ENCODE measurements around the gene ARMC8.

Gene ARMC8

DNA sequence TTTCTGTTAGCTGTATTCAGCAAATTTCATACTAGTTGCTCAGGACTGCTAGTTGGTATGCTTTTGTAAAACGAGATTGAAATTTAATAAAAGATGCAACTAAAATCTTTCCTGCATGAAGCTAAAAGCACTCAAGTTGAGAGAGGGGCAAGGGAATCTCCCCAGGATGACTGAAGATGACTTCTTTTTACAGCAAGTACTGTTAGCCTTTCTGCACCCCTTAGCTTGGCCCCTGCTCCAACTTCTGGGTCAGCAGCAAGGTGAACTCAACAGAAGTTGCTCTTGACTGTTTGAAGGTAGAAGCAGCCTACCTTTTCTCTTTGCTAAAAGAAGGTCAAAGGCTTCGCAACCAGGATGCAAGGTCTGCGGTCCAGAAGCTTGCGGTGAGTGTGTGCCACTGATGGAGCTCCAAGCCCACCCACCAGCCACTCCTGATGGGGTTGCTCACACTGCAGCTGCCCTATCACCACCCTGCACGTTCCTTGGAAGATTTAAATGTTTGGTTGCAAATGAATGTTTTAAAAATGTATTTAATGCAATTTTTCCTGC lies 110.0 kb downstream of the ARMC8 start:
- FAIRE-seq (no peak), DNase-seq (ENCODE audit: insufficient read length, low spot score) (no peak)

DNA sequence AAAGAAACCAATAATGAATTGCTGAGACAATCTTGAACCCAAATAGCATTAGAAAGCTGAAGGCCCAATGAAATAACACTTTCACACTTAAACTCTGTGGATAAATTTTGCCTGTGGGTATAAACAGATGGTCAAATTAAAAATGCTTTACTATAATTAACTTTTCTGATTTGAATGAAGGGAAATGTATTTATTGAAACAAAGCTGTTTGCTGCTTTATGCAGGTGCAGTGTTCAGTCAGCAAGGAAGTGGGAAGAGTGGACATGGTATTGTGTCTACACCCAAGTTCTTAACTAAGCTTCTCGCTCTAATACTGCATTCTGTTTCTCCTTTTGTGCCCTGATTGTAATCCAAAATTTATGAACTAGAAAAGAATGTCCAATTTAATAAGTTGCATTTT lies 110.8 kb downstream of the ARMC8 start:
- no peak for FAIRE-seq
- no peak for DNase-seq (ENCODE audit: insufficient read length, low spot score)

GRCh38 chr3:138300647-138301046 lies 113.5 kb downstream of the ARMC8 start:
- FAIRE-seq (no peak), DNase-seq (ENCODE audit: insufficient read length, low spot score) (no peak)

GRCh38 chr3:138303474-138303873 lies 116.4 kb downstream of the ARMC8 start:
- FAIRE-seq = no peak
- no peak for DNase-seq (ENCODE audit: insufficient read length, low spot score)

- DNase-seq (ENCODE audit: insufficient read length, low spot score) = no peak
- FAIRE-seq = no peak
Measured at GRCh38 chr3:138307899-138308298, 120.8 kb downstream of the ARMC8 start.

DNA sequence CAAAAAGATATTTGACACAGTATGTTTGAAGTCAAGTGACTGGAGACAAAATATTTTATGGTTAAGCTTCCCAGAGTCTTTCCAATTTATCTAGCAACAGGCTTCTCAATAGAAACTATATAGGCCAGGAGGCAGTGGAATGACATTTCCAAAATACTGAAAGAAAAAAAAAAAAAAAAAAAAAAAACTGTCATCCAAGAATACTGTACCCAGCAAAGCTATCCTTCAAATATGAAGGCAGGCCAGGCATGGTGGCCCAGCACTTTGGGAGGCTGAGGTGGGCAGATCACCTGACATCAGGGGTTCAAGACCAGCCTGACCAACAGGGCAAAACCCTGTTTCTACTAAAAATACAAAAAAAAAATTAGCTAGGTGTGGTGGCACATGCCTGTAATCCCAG lies 121.7 kb downstream of the ARMC8 start:
- no peak for DNase-seq (ENCODE audit: insufficient read length, low spot score)
- FAIRE-seq = no peak

DNA sequence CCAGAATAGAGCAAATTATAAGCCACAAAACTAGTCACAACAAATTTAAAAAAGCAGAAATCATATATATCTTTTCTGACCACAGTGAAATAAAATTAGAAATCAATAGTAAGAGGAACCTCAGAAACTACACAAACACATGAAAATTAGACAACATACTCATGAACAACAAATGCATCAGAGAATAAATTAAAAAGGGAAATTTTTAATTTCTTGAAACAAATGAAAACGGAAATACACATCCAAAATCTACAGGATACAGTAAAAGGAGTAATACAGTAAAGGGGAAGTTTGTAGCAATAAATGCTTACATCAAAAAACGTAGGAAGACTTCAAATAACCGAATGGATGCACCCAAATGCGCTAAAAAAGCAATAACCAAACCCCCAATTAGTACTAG lies 123.4 kb downstream of the ARMC8 start:
- DNase-seq (ENCODE audit: insufficient read length, low spot score) = no peak
- no peak for FAIRE-seq

DNA sequence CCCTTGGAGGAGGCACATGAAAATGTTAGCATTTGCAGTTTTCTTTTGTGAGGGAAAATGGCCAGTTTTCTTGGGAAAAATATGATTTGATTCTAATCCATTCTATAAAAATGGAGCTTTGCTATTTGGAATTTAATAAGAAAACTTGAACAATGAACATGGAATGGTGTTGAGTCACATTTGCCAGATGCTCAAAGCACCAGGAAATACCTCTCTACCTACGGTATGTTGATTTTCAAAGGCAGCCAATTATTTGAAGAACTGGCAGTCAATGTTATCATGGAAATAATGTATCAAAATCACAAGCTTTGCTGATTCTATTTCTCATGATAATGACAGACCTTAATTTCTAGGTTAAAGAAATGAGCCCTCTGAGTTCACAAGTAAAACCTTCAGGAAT lies 127.7 kb downstream of the ARMC8 start:
- DNase-seq (ENCODE audit: insufficient read length, low spot score) (no peak), FAIRE-seq (no peak)

- no peak for FAIRE-seq
- no peak for DNase-seq (ENCODE audit: insufficient read length, low spot score)
Measured at GRCh38 chr3:138317687-138318086, 130.6 kb downstream of the ARMC8 start.

DNA sequence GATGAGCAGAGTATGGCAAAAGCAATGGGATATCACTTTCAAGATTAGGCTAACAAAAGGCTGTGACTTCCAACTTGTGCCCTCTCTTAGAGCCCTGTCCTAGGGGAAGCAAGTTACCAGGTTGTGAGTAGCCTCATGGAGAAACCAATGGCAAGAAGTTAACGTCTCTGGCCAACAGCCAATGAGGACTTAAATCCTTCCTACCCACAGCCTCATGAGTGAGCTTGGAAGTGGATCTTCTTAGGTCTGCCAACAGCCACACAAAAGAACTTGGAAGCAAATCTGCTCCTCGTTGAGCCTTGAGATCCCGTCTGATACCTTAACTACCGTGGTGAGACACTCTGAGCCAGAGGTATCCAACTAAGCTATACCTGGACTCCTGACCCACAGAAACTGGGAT lies 136.9 kb downstream of the ARMC8 start:
- no peak for DNase-seq (ENCODE audit: insufficient read length, low spot score)
- no peak for FAIRE-seq

GRCh38 chr3:138325990-138326389 lies 138.9 kb downstream of the ARMC8 start:
- FAIRE-seq = no peak

GRCh38 chr3:138326866-138327595 lies 139.9 kb downstream of the ARMC8 start:
- no peak for FAIRE-seq
- no peak for DNase-seq (ENCODE audit: insufficient read length, low spot score)

More at GRCh38 chr3:138325990-138326389, 138.9 kb downstream of the ARMC8 start:
- DNase-seq (ENCODE audit: insufficient read length, low spot score) = no peak

GRCh38 chr3:138327831-138328230 lies 140.7 kb downstream of the ARMC8 start:
- DNase-seq (ENCODE audit: insufficient read length, low spot score) = no peak
- no peak for FAIRE-seq

GRCh38 chr3:138328341-138328740 lies 141.2 kb downstream of the ARMC8 start:
- no peak for FAIRE-seq
- DNase-seq (ENCODE audit: insufficient read length, low spot score) = no peak

DNA sequence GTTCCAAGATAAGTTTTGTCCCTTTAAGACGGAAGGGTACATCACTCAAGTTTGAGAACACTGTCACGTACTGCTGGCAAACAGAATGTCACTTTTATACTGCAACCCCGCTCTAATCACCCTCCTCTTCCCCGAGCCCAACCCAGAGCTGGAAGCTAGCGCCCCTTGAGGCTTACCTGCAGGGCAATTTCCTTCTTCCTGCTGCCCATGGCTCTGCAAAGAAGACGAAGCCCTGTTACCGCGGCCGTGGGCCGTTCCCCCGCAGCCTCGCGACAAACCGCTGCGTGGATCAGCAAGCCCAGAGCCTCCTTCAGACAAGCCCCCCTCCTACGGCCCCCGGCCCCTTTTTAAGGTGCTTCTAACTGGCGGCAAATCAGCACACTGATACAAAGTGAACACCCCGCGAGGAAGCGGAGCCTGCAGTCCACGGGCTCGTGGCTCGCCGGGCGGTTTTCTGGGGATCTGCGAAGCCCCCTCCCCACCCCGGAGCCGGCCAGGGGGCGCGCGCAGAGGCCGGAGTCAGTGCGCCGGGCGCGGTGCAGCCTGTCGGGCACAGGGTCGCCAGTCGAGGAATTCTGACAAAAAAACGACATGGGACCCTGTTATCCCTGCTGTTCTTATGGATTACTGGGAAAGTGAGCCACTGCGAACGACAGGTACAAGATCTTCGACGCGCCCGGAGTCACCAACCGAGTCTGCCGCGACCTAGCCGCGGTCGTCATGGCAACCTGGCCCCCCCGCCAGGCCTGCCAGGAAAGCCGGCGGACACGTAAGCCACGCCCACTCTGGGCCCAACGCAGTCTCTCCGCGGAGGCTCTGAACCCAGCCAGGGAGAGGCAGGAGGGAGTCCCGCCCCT lies 142.3 kb downstream of the ARMC8 start, which contains the start of gene NME9:
Gene NME9 (minus strand): TSS at position 725 of the 857 bp plus-strand sequence. CDS start 516 bp downstream, at position 209.
- peak; percentile 94 for DNase-seq (ENCODE audit: insufficient read length, low spot score)
- peak; percentile 93 for FAIRE-seq

DNA sequence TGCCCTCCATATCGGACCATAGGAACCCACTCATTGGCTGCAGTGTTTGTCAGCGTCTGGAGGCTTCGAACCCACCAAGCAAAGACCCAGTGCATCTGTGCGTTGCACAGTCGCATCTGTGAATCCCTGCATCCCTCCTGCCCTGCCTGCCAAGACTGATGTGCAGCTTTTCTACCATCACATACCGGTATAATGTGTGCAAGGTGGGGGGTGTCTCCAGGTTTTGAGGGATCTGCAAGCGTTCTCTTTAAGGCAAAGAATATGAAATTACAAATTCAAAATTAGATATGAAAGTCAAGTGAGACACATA lies 142.8 kb downstream of the ARMC8 start:
- FAIRE-seq (no peak), DNase-seq (ENCODE audit: insufficient read length, low spot score) (no peak)

DNA sequence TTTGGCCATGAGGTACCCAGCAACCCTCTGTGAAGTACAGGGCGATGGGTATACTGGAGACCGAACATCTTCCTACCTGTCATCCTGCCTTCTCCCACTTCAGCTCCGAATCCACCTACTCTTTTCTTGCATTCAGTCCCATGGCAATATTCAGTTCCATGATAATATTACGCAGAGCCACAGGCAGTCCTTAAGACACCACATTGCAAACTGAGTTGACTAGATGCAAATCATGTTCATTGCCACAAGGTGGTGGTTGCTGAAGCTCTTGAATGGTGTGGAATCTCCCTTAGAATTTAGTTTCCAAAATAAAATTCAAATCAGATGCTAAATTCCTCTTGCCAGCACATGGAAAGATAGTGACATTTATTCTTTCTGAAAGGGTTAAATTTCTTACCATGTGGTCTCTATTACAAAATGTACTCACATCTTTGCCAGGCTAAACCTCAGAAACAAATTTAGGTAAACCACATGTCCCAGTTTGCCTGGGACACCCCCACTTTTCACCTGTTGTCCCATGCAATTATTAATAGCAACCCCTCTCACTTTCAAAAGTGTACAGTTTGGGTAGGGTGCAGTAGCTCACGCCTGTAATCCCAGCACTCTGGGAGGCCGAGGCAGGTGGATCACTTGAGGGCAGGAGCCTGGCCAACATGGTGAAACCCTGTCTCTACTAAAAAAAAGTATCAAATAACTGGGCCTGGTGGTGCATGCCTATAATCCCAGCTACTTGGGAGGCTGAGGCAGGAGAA lies 144.2 kb downstream of the ARMC8 start:
- DNase-seq (ENCODE audit: insufficient read length, low spot score) (no peak), FAIRE-seq (no peak)

GRCh38 chr3:138332472-138333073 lies 145.5 kb downstream of the ARMC8 start:
- FAIRE-seq (no peak), DNase-seq (ENCODE audit: insufficient read length, low spot score) (no peak)

DNA sequence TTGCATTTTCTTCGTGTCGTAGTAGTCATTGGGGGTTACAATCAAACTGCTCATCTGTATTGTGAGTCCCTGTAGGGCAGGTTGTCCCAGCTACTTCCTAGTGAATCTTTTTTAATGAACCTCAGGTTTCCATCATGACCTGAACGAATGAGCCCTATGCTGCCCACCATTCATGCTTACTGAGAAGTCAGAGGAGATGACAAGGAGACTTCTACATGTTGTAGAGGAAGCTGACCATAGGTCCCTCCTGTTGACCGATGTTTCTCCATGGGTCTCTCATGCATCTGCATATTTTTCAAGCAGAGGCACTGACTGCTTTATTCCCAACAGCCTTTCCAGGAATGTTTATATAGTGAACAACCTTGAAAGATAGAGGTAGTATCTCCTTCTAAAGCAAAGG lies 147.5 kb downstream of the ARMC8 start:
- no peak for FAIRE-seq
- no peak for DNase-seq (ENCODE audit: insufficient read length, low spot score)

DNA sequence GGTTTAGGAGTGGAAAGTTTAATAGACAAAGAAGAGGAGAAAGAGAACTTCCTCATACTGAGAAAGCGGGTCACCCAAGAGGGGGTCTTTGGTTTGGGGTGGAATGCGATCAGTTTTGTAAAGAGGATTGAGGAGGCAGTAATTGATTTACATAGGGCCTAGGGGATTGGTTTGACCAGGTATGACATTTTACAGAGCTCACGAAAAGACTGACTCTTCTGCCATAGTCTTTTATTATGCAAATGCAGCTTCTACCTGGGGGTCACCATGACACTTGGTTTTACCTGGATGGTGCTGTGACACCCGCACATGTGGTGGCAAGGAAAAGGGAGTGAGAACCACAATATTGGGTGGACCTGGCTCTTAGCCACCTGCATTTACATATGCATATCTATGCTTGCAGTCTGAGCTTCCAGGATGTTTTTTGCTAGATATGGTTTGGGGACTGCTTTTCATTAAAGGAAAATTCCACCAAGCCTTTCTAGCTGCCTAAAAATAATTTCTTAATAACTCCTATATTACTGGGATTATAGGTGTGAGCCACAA lies 149.4 kb downstream of the ARMC8 start:
- no peak for FAIRE-seq
- no peak for DNase-seq (ENCODE audit: insufficient read length, low spot score)
